PC-3 (cell line): Measurements from ENCODE around the gene THADA.

ENCODE experiments used
- EZH2 ChIP-seq: fragments of 300-600 bp; sonication (generic); IDR thresholded peaks from one replicate; pipeline ENCODE4 v1.6.1; 2017; ENCODE audit warnings: antibody characterized with exemption, mild to moderate bottlenecking, low read length; ENCODE audit not compliant: unreplicated experiment
- EZH2phosphoT487 ChIP-seq: fragments of 300-600 bp; sonication (generic); IDR thresholded peaks from 2 replicates; pipeline ENCODE4 v1.6.1; 2018; ENCODE audit warnings: mild to moderate bottlenecking, antibody characterized with exemption, low read length, borderline replicate concordance
- TF ChIP-seq, protein P1 (sequence below): fragments of 300-600 bp; sonication (generic); conservative IDR thresholded peaks from 2 replicates; pipeline ENCODE4 v1.5.1; 2017; ENCODE audit warnings: antibody characterized with exemption, low read depth, mild to moderate bottlenecking, low read length

DNA sequence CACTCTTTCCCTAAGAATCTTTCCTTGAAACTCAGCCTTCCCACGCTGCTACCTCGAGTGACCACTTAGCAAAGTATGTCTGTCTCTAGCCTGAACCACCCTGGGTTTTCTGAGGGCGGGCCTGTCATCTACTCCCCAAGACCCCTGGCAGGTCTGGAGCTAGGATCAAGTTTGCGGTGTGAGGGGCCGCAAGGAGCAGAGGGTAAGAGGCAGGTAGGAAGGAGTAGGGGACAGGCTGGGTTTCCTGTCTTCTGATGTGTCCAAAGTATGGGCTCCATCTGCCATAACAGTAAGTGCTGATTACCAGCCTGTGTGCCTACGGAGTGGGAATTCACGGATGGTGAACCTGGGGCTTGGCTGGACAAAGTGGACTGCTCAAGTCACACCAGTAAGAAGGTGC, 394.8 kb downstream of the THADA start:
- TF ChIP-seq, protein P1, sequence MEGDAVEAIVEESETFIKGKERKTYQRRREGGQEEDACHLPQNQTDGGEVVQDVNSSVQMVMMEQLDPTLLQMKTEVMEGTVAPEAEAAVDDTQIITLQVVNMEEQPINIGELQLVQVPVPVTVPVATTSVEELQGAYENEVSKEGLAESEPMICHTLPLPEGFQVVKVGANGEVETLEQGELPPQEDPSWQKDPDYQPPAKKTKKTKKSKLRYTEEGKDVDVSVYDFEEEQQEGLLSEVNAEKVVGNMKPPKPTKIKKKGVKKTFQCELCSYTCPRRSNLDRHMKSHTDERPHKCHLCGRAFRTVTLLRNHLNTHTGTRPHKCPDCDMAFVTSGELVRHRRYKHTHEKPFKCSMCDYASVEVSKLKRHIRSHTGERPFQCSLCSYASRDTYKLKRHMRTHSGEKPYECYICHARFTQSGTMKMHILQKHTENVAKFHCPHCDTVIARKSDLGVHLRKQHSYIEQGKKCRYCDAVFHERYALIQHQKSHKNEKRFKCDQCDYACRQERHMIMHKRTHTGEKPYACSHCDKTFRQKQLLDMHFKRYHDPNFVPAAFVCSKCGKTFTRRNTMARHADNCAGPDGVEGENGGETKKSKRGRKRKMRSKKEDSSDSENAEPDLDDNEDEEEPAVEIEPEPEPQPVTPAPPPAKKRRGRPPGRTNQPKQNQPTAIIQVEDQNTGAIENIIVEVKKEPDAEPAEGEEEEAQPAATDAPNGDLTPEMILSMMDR: no peak
- TF ChIP-seq EZH2phosphoT487: no peak
- TF ChIP-seq EZH2: no peak
